Measurements from ENCODE around the gene SCARB1. TPM values are rescaled to one million over a fixed set of nuclear protein-coding genes. Genes with fewer than 3 reads are reported as not detected.

SCARB1 gene
- total and polyA plus RNA-seq, 9 donors: 20.8 to 1,262 (median 81.7) TPM

GRCh38 chr12:124784871-124785572, 78.6 kb downstream of the SCARB1 start:
- H3K4me3 ChIP-seq: no peak overlapping the region
- no peaks in the 10 kb centered on the region for H3K4me1 ChIP-seq (ENCODE audit: insufficient read depth)
- H3K27ac ChIP-seq: no peak overlapping the region
- intact Hi-C loops (cut with DNase I): no loop called here
- DNase-seq: no peak
- H3K27me3 ChIP-seq: no peaks in the 10 kb centered on the region
- H3K36me3 ChIP-seq: no peaks in the 10 kb centered on the region
- 83 to 91% (median 90%) methylated on average over 10 to 11 of the region's 11 CpGs for WGBS, 3 donors
- no peak for TF ChIP-seq POLR2A (IDR thresholded peaks at IDR 0.05)
- TF ChIP-seq, protein P1, sequence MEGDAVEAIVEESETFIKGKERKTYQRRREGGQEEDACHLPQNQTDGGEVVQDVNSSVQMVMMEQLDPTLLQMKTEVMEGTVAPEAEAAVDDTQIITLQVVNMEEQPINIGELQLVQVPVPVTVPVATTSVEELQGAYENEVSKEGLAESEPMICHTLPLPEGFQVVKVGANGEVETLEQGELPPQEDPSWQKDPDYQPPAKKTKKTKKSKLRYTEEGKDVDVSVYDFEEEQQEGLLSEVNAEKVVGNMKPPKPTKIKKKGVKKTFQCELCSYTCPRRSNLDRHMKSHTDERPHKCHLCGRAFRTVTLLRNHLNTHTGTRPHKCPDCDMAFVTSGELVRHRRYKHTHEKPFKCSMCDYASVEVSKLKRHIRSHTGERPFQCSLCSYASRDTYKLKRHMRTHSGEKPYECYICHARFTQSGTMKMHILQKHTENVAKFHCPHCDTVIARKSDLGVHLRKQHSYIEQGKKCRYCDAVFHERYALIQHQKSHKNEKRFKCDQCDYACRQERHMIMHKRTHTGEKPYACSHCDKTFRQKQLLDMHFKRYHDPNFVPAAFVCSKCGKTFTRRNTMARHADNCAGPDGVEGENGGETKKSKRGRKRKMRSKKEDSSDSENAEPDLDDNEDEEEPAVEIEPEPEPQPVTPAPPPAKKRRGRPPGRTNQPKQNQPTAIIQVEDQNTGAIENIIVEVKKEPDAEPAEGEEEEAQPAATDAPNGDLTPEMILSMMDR (IDR thresholded peaks at IDR 0.05): no peak
- TF ChIP-seq EP300 (IDR thresholded peaks at IDR 0.05): no peak
- no peaks in the 10 kb centered on the region for H3K9me3 ChIP-seq

- 94 to 95% (median 94%) methylated on average over 5 of the region's 5 CpGs for WGBS, 3 donors
- H3K4me1 ChIP-seq (ENCODE audit: insufficient read depth): no peaks in the 10 kb centered on the region
- H3K4me3 ChIP-seq: no peak overlapping the region
- no peaks in the 10 kb centered on the region for H3K36me3 ChIP-seq
- no peaks in the 10 kb centered on the region for H3K27me3 ChIP-seq
- H3K9me3 ChIP-seq: no peaks in the 10 kb centered on the region
- no peak overlapping the region for H3K27ac ChIP-seq
- DNase-seq: no peak
- intact Hi-C loops (cut with DNase I): no loop called here
- TF ChIP-seq EP300 (IDR thresholded peaks at IDR 0.05): no peak
- TF ChIP-seq, protein P1 (IDR thresholded peaks at IDR 0.05): no peak
- TF ChIP-seq POLR2A (IDR thresholded peaks at IDR 0.05): no peak
These were observed 80.6 kb downstream of the SCARB1 start for GRCh38 chr12:124783087-124783486.

DNA sequence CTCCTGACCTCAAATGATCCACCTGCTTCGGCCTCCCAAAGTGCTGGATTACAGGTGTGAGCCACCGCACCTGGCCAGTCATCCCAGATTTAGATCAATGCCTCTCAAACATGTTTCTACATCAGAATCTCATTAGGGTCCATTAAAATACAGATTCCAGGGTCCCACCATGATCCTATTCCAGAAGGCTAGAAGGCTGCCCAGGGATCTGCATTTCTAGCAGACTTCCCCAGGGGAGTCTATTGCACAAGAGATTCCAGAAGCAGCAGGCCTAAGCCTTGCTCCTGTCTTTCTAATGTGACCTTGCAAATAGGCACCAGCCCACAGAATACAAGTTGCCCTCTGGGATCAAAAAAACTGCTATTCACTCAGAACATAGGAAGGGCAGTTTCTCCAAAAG, 81.5 kb downstream of the SCARB1 start:
- H3K9me3 ChIP-seq: no peaks in the 10 kb centered on the region
- no peaks in the 10 kb centered on the region for H3K4me1 ChIP-seq (ENCODE audit: insufficient read depth)
- no peak overlapping the region for H3K27ac ChIP-seq
- TF ChIP-seq, protein P1 (IDR thresholded peaks at IDR 0.05): no peak
- no peak for TF ChIP-seq POLR2A (IDR thresholded peaks at IDR 0.05)
- TF ChIP-seq EP300 (IDR thresholded peaks at IDR 0.05): no peak
- WGBS, 3 donors: 94 to 100% (median 95%) methylated on average over 2 of the region's 2 CpGs
- H3K4me3 ChIP-seq: no peak overlapping the region
- no peaks in the 10 kb centered on the region for H3K36me3 ChIP-seq
- no peaks in the 10 kb centered on the region for H3K27me3 ChIP-seq
- no peak for DNase-seq
- intact Hi-C loops (cut with DNase I): no loop called here

GRCh38 chr12:124780752-124781685, 82.6 kb downstream of the SCARB1 start:
- intact Hi-C loops (cut with DNase I): no loop called here
- DNase-seq: no peak
- H3K4me3 ChIP-seq: no peak overlapping the region
- no peaks in the 10 kb centered on the region for H3K4me1 ChIP-seq (ENCODE audit: insufficient read depth)
- no peaks in the 10 kb centered on the region for H3K9me3 ChIP-seq
- no peaks in the 10 kb centered on the region for H3K27me3 ChIP-seq
- H3K27ac ChIP-seq: no peak overlapping the region
- WGBS, 3 donors: 87 to 89% (median 88%) methylated on average over 16 of the region's 16 CpGs
- no peak for TF ChIP-seq EP300 (IDR thresholded peaks at IDR 0.05)
- no peak for TF ChIP-seq POLR2A (IDR thresholded peaks at IDR 0.05)
- TF ChIP-seq, protein P1 (IDR thresholded peaks at IDR 0.05): no peak
- no peaks in the 10 kb centered on the region for H3K36me3 ChIP-seq
